Breast epithelium (tissue), 4 donors: ENCODE results near the gene RAB21. TPM values are rescaled to one million over a fixed set of nuclear protein-coding genes. Genes with fewer than 3 reads are reported as not detected.

ENCODE experiments used
- DNase-seq, 2 donors: peaks; one replicate each; pipeline ENCODE4 v3.0.0-alpha.2; 2019; ENCODE audit warnings: low spot score in 2 of 2
- H3K27ac ChIP-seq, 2 donors: fragments of 200-600 bp; sonication (generic) in 1 of 2; one replicate each; pipeline ENCODE4 v1.5.1; 2016 to 2019; ENCODE audit warnings: mild to moderate bottlenecking in 1 of 2
- H3K27me3 ChIP-seq, 2 donors: fragments of 200-600 bp; sonication (generic) in 1 of 2; one replicate each; pipeline versions ENCODE4 v1.5.1 to v1.6.0; 2017 to 2019; ENCODE audit warnings: control low read depth in 1 of 2, mild to moderate bottlenecking in 1 of 2
- H3K36me3 ChIP-seq: fragments of 200-600 bp; one replicate; pipeline ENCODE4 v1.5.1; 2019
- H3K4me1 ChIP-seq, 2 donors: fragments of 200-600 bp; sonication (generic); one replicate each; pipeline ENCODE4 v1.5.1; 2016 to 2019; ENCODE audit warnings: control low read depth in 1 of 2
- H3K4me3 ChIP-seq, 3 donors: fragments of 200-600 bp; sonication (generic); 1 replicate in 2 of 3; 2 replicates in 1 of 3; pipeline ENCODE4 v1.5.1; 2016 to 2019; ENCODE audit warnings: mild to moderate bottlenecking in 3 of 3, moderate library complexity in 2 of 3
- H3K9me3 ChIP-seq, 2 donors: fragments of 200-600 bp; sonication (generic) in 1 of 2; one replicate each; pipeline ENCODE4 v1.5.1; 2016 to 2019; ENCODE audit warnings: control low read depth in 1 of 2
- CTCF ChIP-seq, 3 donors: fragments of 450-650 bp; IDR thresholded peaks; one replicate each; pipeline ENCODE4 v1.5.1; 2016 to 2017; ENCODE audit warnings: antibody characterized with exemption in 3 of 3, mild to moderate bottlenecking in 3 of 3, moderate library complexity in 3 of 3
- POLR2A ChIP-seq: fragments of 450-650 bp; IDR thresholded peaks from one replicate; pipeline ENCODE4 v1.6.1; 2016; ENCODE audit warnings: antibody characterized with exemption, mild to moderate bottlenecking, moderate library complexity
- POLR2AphosphoS5 ChIP-seq, 3 donors: sonication (generic); formaldehyde crosslinking; IDR thresholded peaks; one replicate each; pipeline ENCODE4 v1.6.1; 2017; ENCODE audit warnings: antibody characterized with exemption in 3 of 3
- intact Hi-C: fragments of 100-400 bp; cut with DNase I; formaldehyde crosslinking; loops from one replicate; pipeline ENCODE4 v1.15.1; 2023; ENCODE audit warnings: low total_unique reads
- total RNA-seq, 3 donors: library from RNA; depleted of rRNA; stranded (reverse); fragments of >200 nt; gene quantifications; one replicate each; pipeline ENCODE4 v1.1.0, GENCODE V29; 2016

The RAB21 gene
- total RNA-seq, 3 donors from 2014 or later: 22.1 to 26.9 (median 22.6) TPM

GRCh38 chr12:71767183-71767582 lies 12.5 kb downstream of the RAB21 start:
- no peak for TF ChIP-seq POLR2A
- no peak for TF ChIP-seq POLR2AphosphoS5 (IDR thresholded peaks at IDR 0.05)
- no peak for TF ChIP-seq CTCF (IDR thresholded peaks at IDR 0.05)
- Histone ChIP-seq H3K36me3 (no peaks in the 10 kb centered on the region), H3K4me3 (no peak overlapping the region), H3K4me1 (no peaks in the 10 kb centered on the region), H3K27ac (no peak overlapping the region), H3K9me3 (no peaks in the 10 kb centered on the region), H3K27me3 (no peaks in the 10 kb centered on the region)
- intact Hi-C loops: no loop called here
- DNase-seq: no peak

GRCh38 chr12:71768900-71769299 lies 14.2 kb downstream of the RAB21 start:
- Histone ChIP-seq H3K36me3 (no peaks in the 10 kb centered on the region), H3K9me3 (no peaks in the 10 kb centered on the region), H3K4me3 (no peak overlapping the region), H3K4me1 (no peaks in the 10 kb centered on the region), H3K27me3 (no peaks in the 10 kb centered on the region), H3K27ac (no peak overlapping the region)
- DNase-seq: no peak
- intact Hi-C loops: no loop called here
- TF ChIP-seq POLR2A: no peak
- no peak for TF ChIP-seq POLR2AphosphoS5 (IDR thresholded peaks at IDR 0.05)
- TF ChIP-seq CTCF (IDR thresholded peaks at IDR 0.05): no peak

- H3K9me3 ChIP-seq: no peaks in the 10 kb centered on the region
- no peaks in the 10 kb centered on the region for H3K36me3 ChIP-seq
- DNase-seq: no peak
- H3K4me3 ChIP-seq: no peak overlapping the region
- no peaks in the 10 kb centered on the region for H3K27me3 ChIP-seq
- TF ChIP-seq POLR2AphosphoS5 (IDR thresholded peaks at IDR 0.05) (no peak), CTCF (IDR thresholded peaks at IDR 0.05) (no peak), POLR2A (no peak)
- no peaks in the 10 kb centered on the region for H3K4me1 ChIP-seq
- intact Hi-C loops: no loop called here
- peak overlapping the region in 1 of 2 donors; percentile 63 for H3K27ac ChIP-seq
Observed at GRCh38 chr12:71771069-71771468, 16.4 kb downstream of the RAB21 start.

- Histone ChIP-seq H3K9me3 (no peaks in the 10 kb centered on the region), H3K27me3 (no peaks in the 10 kb centered on the region), H3K4me3 (no peak overlapping the region), H3K27ac (no peak overlapping the region), H3K36me3 (no peaks in the 10 kb centered on the region), H3K4me1 (no peaks in the 10 kb centered on the region)
- intact Hi-C loops: no loop called here
- TF ChIP-seq POLR2A (no peak), POLR2AphosphoS5 (IDR thresholded peaks at IDR 0.05) (no peak), CTCF (IDR thresholded peaks at IDR 0.05) (no peak)
- DNase-seq: no peak
Observed at GRCh38 chr12:71772735-71773134, 18.1 kb downstream of the RAB21 start.

- Histone ChIP-seq H3K36me3 (no peaks in the 10 kb centered on the region), H3K27ac (no peak overlapping the region), H3K4me1 (no peaks in the 10 kb centered on the region), H3K27me3 (no peaks in the 10 kb centered on the region), H3K4me3 (no peak overlapping the region), H3K9me3 (no peaks in the 10 kb centered on the region)
- intact Hi-C loops: no loop called here
- no peak for DNase-seq
- TF ChIP-seq POLR2AphosphoS5 (IDR thresholded peaks at IDR 0.05) (no peak), CTCF (IDR thresholded peaks at IDR 0.05) (peak; percentile 27 to 72 (median 55)), POLR2A (no peak)
Observed at GRCh38 chr12:71780237-71780822, 25.7 kb downstream of the RAB21 start.
